ENCODE results near the gene RYR1.
"Not testable (repeated sequence)": the region's sequence is repeated elsewhere in the genome, so short reads cannot be mapped to it uniquely, and the experiment has no call there.

RYR1 gene

DNA sequence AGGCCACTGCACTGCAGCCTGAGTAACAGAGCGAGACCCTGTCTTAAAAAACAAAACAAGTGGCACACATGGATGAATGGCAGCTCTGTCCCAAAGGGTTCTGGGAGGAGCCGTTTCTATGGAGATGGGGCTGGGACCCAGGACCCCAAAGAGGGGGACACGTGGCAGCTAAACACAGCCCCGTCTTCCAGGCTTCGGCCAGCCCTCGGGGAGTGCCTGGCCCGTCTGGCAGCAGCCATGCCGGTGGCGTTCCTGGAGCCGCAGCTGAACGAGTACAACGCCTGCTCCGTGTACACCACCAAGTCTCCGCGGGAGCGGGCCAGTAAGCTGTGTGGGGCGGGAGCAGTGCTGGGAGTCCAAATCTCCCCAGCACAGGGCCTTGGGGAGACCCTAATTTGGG lies 82.4 kb downstream of the RYR1 start:
- H3K4me3 ChIP-seq (ENCODE audit: low read depth, low read length) = no peak overlapping the region
- no peak for DNase-seq
- H3K27me3 ChIP-seq = no peaks in the 10 kb centered on the region
- H3K4me1 ChIP-seq = no peaks in the 10 kb centered on the region
- TF ChIP-seq, protein P1, sequence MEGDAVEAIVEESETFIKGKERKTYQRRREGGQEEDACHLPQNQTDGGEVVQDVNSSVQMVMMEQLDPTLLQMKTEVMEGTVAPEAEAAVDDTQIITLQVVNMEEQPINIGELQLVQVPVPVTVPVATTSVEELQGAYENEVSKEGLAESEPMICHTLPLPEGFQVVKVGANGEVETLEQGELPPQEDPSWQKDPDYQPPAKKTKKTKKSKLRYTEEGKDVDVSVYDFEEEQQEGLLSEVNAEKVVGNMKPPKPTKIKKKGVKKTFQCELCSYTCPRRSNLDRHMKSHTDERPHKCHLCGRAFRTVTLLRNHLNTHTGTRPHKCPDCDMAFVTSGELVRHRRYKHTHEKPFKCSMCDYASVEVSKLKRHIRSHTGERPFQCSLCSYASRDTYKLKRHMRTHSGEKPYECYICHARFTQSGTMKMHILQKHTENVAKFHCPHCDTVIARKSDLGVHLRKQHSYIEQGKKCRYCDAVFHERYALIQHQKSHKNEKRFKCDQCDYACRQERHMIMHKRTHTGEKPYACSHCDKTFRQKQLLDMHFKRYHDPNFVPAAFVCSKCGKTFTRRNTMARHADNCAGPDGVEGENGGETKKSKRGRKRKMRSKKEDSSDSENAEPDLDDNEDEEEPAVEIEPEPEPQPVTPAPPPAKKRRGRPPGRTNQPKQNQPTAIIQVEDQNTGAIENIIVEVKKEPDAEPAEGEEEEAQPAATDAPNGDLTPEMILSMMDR (IDR thresholded peaks at IDR 0.05; ENCODE audit: low read depth, low read length) = no peak
- no peaks in the 10 kb centered on the region for H3K9me3 ChIP-seq
- no peaks in the 10 kb centered on the region for H3K36me3 ChIP-seq

DNA sequence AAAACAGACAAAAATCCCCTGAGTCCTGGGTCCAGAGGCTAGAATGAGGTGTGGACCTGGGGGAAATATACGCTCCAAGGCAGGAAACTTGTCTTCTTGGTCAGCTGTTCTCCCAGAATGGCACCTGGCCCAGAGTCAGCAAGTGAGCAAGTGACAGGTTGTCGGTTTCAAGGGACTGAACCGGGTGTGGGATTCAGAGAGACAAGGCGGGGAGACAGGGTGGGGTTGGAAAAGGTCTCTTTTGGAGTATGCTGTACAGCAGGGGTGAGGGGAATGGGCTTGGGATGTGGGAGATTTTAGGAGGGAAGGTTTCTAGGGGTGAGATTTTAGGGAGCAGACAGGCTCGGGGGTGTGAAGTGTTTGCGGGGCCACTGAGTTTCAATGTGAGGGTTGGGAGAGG lies 83.3 kb downstream of the RYR1 start:
- Histone ChIP-seq H3K4me3 (ENCODE audit: low read depth, low read length) (no peak overlapping the region), H3K27me3 (no peaks in the 10 kb centered on the region), H3K9me3 (no peaks in the 10 kb centered on the region), H3K36me3 (no peaks in the 10 kb centered on the region), H3K4me1 (no peaks in the 10 kb centered on the region)
- DNase-seq = no peak
- TF ChIP-seq, protein P1 (IDR thresholded peaks at IDR 0.05; ENCODE audit: low read depth, low read length) = no peak

DNA sequence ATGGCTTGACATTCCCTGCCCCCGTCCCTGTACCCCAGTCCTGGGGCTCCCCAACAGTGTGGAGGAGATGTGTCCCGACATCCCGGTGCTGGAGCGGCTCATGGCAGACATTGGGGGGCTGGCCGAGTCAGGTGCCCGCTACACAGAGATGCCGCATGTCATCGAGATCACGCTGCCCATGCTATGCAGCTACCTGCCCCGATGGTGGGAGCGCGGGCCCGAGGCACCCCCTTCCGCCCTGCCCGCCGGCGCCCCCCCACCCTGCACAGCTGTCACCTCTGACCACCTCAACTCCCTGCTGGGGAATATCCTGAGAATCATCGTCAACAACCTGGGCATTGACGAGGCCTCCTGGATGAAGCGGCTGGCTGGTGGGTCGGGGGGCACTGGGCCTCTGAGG lies 83.8 kb downstream of the RYR1 start:
- Histone ChIP-seq H3K4me3 (ENCODE audit: low read depth, low read length) (no peak overlapping the region), H3K36me3 (no peaks in the 10 kb centered on the region), H3K27me3 (no peaks in the 10 kb centered on the region), H3K9me3 (no peaks in the 10 kb centered on the region), H3K4me1 (no peaks in the 10 kb centered on the region)
- DNase-seq = no peak
- TF ChIP-seq, protein P1 (IDR thresholded peaks at IDR 0.05; ENCODE audit: low read depth, low read length) = no peak

DNA sequence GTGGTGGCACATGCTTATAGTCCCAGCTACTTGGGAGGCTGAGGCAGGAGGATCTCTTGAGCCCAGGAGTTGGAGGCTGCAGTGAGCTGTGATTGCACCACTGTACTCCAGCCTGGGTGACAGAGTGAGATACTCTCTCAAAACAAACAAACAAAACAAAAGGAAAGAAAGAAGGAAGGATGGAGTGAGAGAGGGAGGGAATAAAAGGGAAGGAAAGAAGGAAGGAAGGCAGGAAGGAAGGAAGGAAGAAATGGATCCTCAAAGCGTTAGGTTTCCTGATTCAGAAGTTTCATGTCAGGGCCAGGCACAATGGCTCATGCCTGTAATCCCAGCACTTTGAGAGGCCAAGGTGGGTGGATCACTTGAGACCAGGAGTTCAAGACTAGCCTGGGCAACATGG lies 84.5 kb downstream of the RYR1 start:
- not testable (repeated sequence) for H3K36me3 ChIP-seq; H3K9me3 ChIP-seq; H3K4me1 ChIP-seq; H3K27me3 ChIP-seq; H3K4me3 ChIP-seq (ENCODE audit: low read depth, low read length); DNase-seq

DNA sequence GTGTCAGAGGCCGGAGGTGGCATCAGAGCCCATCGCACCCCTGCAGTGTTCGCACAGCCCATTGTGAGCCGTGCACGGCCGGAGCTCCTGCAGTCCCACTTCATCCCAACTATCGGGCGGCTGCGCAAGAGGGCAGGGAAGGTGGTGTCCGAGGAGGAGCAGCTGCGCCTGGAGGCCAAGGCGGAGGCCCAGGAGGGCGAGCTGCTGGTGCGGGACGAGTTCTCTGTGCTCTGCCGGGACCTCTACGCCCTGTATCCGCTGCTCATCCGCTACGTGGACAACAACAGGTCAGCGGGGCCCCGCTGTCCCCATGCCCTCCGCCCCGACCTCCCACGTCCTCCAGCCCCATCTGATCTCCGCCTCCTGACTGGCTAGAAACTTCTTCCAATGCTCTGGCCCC lies 85.7 kb downstream of the RYR1 start:
- no peaks in the 10 kb centered on the region for H3K27me3 ChIP-seq
- no peaks in the 10 kb centered on the region for H3K36me3 ChIP-seq
- TF ChIP-seq, protein P1 (IDR thresholded peaks at IDR 0.05; ENCODE audit: low read depth, low read length) = no peak
- H3K9me3 ChIP-seq = no peaks in the 10 kb centered on the region
- H3K4me1 ChIP-seq = no peaks in the 10 kb centered on the region
- no peak for DNase-seq
- no peak overlapping the region for H3K4me3 ChIP-seq (ENCODE audit: low read depth, low read length)

DNA sequence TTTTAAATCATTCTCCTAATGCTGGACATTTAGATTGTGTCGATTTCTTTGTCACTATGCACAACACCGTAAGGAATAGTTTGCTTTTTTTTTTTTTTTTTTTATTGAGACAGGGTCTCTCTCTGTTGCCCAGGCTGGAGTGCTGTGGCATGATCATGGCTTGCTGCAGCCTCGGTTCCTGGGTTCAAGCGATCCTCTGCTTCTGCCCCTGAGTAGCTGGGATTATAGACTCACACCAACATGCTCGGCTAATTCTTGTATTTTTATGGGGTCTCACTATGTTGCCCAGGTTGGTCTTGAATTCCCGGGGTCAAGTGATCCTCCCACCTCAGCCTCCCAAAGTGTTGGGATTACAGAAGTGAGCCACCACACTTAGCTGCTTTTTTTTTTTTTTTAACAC lies 86.5 kb downstream of the RYR1 start:
- TF ChIP-seq, protein P1 (IDR thresholded peaks at IDR 0.05; ENCODE audit: low read depth, low read length) = no peak
- no peaks in the 10 kb centered on the region for H3K36me3 ChIP-seq
- no peaks in the 10 kb centered on the region for H3K4me1 ChIP-seq
- H3K9me3 ChIP-seq = no peaks in the 10 kb centered on the region
- no peak for DNase-seq
- H3K4me3 ChIP-seq (ENCODE audit: low read depth, low read length) = no peak overlapping the region
- H3K27me3 ChIP-seq = no peaks in the 10 kb centered on the region

DNA sequence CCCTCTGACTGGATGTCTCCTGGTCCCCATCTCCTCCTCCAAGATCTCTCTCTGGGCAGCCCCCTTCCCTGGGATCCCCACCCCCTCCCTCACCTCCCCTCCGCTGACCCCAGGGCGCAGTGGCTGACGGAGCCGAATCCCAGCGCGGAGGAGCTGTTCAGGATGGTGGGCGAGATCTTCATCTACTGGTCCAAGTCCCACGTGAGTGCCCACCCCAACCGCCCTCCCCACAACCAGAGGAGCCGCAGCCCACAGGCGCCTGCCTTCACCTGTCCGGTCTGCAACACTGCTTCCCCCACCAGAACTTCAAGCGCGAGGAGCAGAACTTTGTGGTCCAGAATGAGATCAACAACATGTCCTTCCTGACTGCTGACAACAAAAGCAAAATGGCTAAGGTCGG lies 89.4 kb downstream of the RYR1 start:
- TF ChIP-seq, protein P1 (IDR thresholded peaks at IDR 0.05; ENCODE audit: low read depth, low read length) = no peak
- H3K9me3 ChIP-seq = no peaks in the 10 kb centered on the region
- H3K4me1 ChIP-seq = no peaks in the 10 kb centered on the region
- H3K4me3 ChIP-seq (ENCODE audit: low read depth, low read length) = no peak overlapping the region
- DNase-seq = no peak
- no peaks in the 10 kb centered on the region for H3K27me3 ChIP-seq
- H3K36me3 ChIP-seq = no peaks in the 10 kb centered on the region
